Measurements from ENCODE around the gene ZNF664. TPM values are rescaled to one million over a fixed set of nuclear protein-coding genes. Genes with fewer than 3 reads are reported as not detected.

The ZNF664 gene
- total and polyA plus RNA-seq, 2 of the 13 experiments (the other 11 are each of a cell fraction or from before 2014, with no cell fraction given) = 43.9 to 56.5 TPM

- BruUV-seq (replicated peaks) = no TSS peak
- Histone ChIP-seq H3K4me2 (ENCODE audit: low read depth, low read length) (no peak overlapping the region), H4K20me1 (ENCODE audit: insufficient read depth, low read length) (peaks cover 10% of the 10 kb centered on the region), H3K4me3 (replicated peaks in 1 of 3; ENCODE audit: insufficient read depth in 1 of 3, low read depth in 2 of 3, low read length in 3 of 3) (no peak overlapping the region), H3K9ac (ENCODE audit: insufficient read depth, low read depth, low read length) (no peak overlapping the region), H3K36me3 (replicated peaks in 1 of 2; ENCODE audit: control insufficient read depth in 1 of 2, insufficient read depth in 2 of 2, low read length in 2 of 2) (peaks cover 16 to 83% of the 10 kb centered on the region in 2 experiments), H3K27ac (ENCODE audit: extremely low read length, insufficient read depth, low read length) (no peak overlapping the region), H3K27me3 (ENCODE audit: control insufficient read depth in 1 of 2, insufficient read depth in 2 of 2, low read length in 2 of 2) (no peaks in the 10 kb centered on the region), H3K4me1 (ENCODE audit: insufficient read depth, low read length) (0 out of 2 replicates have a peak, but pooled peaks cover 7% of the 10 kb centered on the region), H3K9me3 (ENCODE audit: low read length) (no peaks in the 10 kb centered on the region), H3K79me2 (ENCODE audit: insufficient read depth, low read length) (peaks cover 11% of the 10 kb centered on the region), H2AFZ (ENCODE audit: low read length) (no peak overlapping the region)
- FAIRE-seq (no peak), DNase-seq (ENCODE audit: low spot score) (no peak), ATAC-seq (no peak)
- WGBS (ENCODE audit: low lambda C conversion rate) = 98% methylated on average over 9 of the region's 9 CpGs
- CTCF ChIA-PET (ENCODE audit: low intra/inter-chr PET ratio, low total read pairs) = no interaction called here
- POLR2A ChIA-PET = no interaction called here
- in situ Hi-C loops (cut with HindIII; ENCODE audit: extremely low pct_ligation_motif_present, low pct_unique_long_range_greater_than_20kb) = no loop called here
- intact Hi-C loops (cut with micrococcal nuclease; ENCODE audit: unreplicated experiment) = no loop called here
- TF ChIP-seq YEATS4 (CRISPR knock-in tag; IDR thresholded peaks at IDR 0.05; ENCODE audit: borderline replicate concordance) = no peak
- no peak for TF ChIP-seq DNMT1 (CRISPR knock-in tag; IDR thresholded peaks at IDR 0.05)
- no peak for TF ChIP-seq ARNT (IDR thresholded peaks at IDR 0.05)
- TF ChIP-seq ZBTB39 (CRISPR knock-in tag; IDR thresholded peaks at IDR 0.05) = no peak
- TF ChIP-seq ZNF431 (CRISPR knock-in tag; IDR thresholded peaks at IDR 0.05; ENCODE audit: borderline replicate concordance, low read depth) = no peak
- no peak for TF ChIP-seq SRSF4 (IDR thresholded peaks at IDR 0.05; ENCODE audit: low read depth, low read length, poor library complexity, severe bottlenecking)
- no peak for TF ChIP-seq MTERF4 (CRISPR knock-in tag; IDR thresholded peaks at IDR 0.05)
- no peak for TF ChIP-seq PATZ1 (CRISPR knock-in tag; IDR thresholded peaks at IDR 0.05)
- TF ChIP-seq ZBTB40 (IDR thresholded peaks at IDR 0.05) = no peak
- TF ChIP-seq ZBTB40 (CRISPR knock-in tag; IDR thresholded peaks at IDR 0.05) = no peak
Measured at GRCh38 chr12:124004233-124004875, 31.3 kb downstream of the ZNF664 start.
